Natural killer cell (primary cell): ENCODE measurements around the gene ASPSCR1. TPM values are rescaled to one million over a fixed set of nuclear protein-coding genes. Genes with fewer than 3 reads are reported as not detected.

Experiments
- ATAC-seq, 3 donors: fragments of 150-1000 bp in 2 of 3; fragments of 200-7000 bp in 1 of 3; cut with Tn5 transposase; 1 replicate in 1 of 3; 2 replicates in 2 of 3; pipeline ENCODE4 v1.10.0; 2021; ENCODE audit warnings: mild to moderate bottlenecking in 2 of 3, moderate library complexity in 2 of 3
- DNase-seq, 2 donors: peaks; one replicate each; pipeline versions ENCODE4 v3.0.0 to v3.0.0-alpha.2; 2013 to 2021; ENCODE audit warnings: mixed read lengths in 1 of 2
- H3K27ac ChIP-seq: one replicate; pipeline ENCODE4 v1.5.1; 2013; ENCODE audit warnings: mild to moderate bottlenecking, low read length
- H3K27me3 ChIP-seq: one replicate; pipeline ENCODE4 v1.6.1; 2013; ENCODE audit warnings: low read length; ENCODE audit not compliant: control insufficient read depth, insufficient read depth
- H3K36me3 ChIP-seq: one replicate; pipeline ENCODE4 v1.6.1; 2013; ENCODE audit warnings: low read length; ENCODE audit not compliant: control insufficient read depth, insufficient read depth
- H3K4me1 ChIP-seq: one replicate; pipeline ENCODE4 v1.6.1; 2013; ENCODE audit warnings: low read length; ENCODE audit not compliant: control insufficient read depth, insufficient read depth
- H3K4me3 ChIP-seq: one replicate; pipeline ENCODE4 v1.5.1; 2013; ENCODE audit warnings: low read length
- H3K9me3 ChIP-seq: one replicate; pipeline ENCODE4 v1.6.1; 2013; ENCODE audit warnings: low read length; ENCODE audit not compliant: control insufficient read depth, insufficient read depth
- H3K27ac Mint-ChIP-seq, 2 donors: one replicate each; pipeline ENCODE4 v1.8.0; 2022; ENCODE audit warnings: mild to moderate bottlenecking in 2 of 2, mixed read lengths in 2 of 2, moderate library complexity in 1 of 2
- H3K27me3 Mint-ChIP-seq, 2 donors: one replicate each; pipeline ENCODE4 v1.8.0; 2022; ENCODE audit warnings: low read depth in 2 of 2, mixed read lengths in 2 of 2
- H3K36me3 Mint-ChIP-seq: one replicate; pipeline ENCODE4 v1.8.0; 2022; ENCODE audit warnings: mixed read lengths
- H3K4me1 Mint-ChIP-seq, 2 donors: one replicate each; pipeline ENCODE4 v1.8.0; 2022; ENCODE audit warnings: mixed read lengths in 2 of 2
- H3K4me3 Mint-ChIP-seq: one replicate; pipeline ENCODE4 v1.8.0; 2022; ENCODE audit warnings: mild to moderate bottlenecking, moderate library complexity, mixed read lengths
- H3K9me3 Mint-ChIP-seq, 2 donors: one replicate each; pipeline ENCODE4 v1.8.0; 2022; ENCODE audit warnings: mixed read lengths in 2 of 2
- WGBS: methylation state at CpG from one replicate; pipeline ENCODE4 v1.1.7; 2013; ENCODE audit warnings: missing lambda C conversion rate; ENCODE audit not compliant: insufficient coverage; 5-methylcytosine and 5-hydroxymethylcytosine counted together
- intact Hi-C: fragments of 100-400 bp; cut with micrococcal nuclease; formaldehyde crosslinking; loops from one replicate; pipeline ENCODE4 v1.14.2; 2022
- total RNA-seq, 4 donors: library from RNA; stranded (reverse); fragments of 120-200 nt in 1 of 4; gene quantifications; one replicate each; pipeline versions ENCODE4 v1.2.3 to v1.2.4, GENCODE V29; 2013 to 2022
- TF ChIP-seq, protein P1 (sequence below): fragments of 200-600 bp; IDR thresholded peaks from one replicate; pipeline ENCODE4 v1.8.0; 2022; ENCODE audit warnings: antibody characterized with exemption

Gene ASPSCR1
- total RNA-seq, 3 donors from 2014 or later (not counting 1 experiment from before 2014, with no cell fraction given): 29.7 to 43.5 (median 40.8) TPM

DNA sequence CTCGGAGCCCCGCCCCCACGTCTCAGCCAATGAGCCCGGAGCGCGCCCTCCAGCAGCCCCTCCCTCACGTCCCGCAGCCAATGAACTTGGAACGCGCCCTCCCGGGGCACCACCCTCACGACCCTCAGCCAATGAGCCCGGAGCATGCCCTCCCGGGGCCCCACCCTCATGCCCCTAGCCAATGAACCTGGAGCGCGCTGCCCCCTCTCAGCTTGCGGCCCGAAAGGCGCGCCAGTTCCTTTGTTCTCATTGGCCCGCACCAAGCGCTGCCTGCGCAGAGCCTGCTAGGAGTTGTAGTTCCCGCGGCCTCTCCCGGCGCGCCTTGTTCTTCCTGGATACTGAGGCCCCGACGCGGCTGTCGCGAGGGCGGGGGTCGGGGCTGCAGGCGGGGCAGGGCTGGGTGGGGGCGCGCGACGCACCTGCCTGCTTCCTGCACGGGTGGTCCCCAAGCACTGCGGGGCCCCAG, 45.6 kb downstream of the ASPSCR1 start, which contains the start of gene LRRC45:
LRRC45 (plus strand) TSS at position 325 of the 466 bp plus-strand sequence. CDS start 339 bp downstream, outside the sequence.
- peak within 1 kb of the TSS; percentile 77 for H3K4me3 ChIP-seq

DNA sequence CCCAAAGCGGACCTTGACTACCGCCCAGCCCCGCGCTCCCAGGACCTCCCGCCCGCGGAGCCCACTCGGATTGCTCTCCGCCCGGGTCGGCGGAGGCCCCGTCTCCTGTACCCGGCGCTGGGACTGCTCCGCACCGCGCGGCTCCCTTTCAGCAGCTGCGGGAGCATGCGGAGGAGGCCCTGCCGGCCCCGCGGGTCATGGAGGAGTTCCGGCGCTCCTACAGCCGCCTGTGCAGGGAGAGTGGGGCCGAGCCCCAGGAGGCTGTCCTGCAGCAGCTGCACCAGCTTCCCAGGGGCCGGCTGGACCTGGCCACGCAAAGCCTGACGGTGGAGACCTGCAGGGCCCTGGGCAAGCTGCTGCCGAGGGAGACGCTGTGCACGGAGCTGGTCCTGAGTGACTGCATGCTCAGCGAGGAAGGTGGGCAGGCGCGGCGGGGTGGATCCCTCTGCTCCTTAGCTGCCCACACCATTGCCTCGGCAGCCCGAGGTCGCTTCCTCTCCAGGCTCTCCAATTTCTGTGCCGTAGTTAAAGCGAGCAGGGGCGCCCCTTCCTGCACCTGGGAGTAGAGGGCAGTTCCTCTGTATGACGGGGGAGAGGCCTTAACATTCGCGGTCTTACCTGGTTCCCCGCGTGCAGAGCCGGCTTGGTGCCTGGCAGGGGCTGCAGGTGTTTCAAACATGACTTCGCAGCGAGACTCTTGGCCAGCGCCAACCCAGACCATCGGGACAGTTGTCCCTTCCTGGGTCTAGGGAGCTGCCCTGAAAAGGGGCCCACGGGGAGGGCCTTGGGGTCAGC, 46.2 kb downstream of the ASPSCR1 start:
- peak overlapping the region; percentile 77 for H3K4me3 Mint-ChIP-seq
- WGBS: 5% methylated on average over 55 of the region's 55 CpGs
- no peaks in the 10 kb centered on the region for H3K36me3 ChIP-seq
- peak overlapping the region in 1 of 2 donors; percentile 92 for H3K27ac Mint-ChIP-seq
- no peak overlapping the region for H3K27ac ChIP-seq
- no peaks in the 10 kb centered on the region for H3K9me3 Mint-ChIP-seq
- H3K36me3 Mint-ChIP-seq: no peaks in the 10 kb centered on the region
- no peaks in the 10 kb centered on the region for H3K27me3 Mint-ChIP-seq
- H3K27me3 ChIP-seq: no peaks in the 10 kb centered on the region
- TF ChIP-seq, protein P1, sequence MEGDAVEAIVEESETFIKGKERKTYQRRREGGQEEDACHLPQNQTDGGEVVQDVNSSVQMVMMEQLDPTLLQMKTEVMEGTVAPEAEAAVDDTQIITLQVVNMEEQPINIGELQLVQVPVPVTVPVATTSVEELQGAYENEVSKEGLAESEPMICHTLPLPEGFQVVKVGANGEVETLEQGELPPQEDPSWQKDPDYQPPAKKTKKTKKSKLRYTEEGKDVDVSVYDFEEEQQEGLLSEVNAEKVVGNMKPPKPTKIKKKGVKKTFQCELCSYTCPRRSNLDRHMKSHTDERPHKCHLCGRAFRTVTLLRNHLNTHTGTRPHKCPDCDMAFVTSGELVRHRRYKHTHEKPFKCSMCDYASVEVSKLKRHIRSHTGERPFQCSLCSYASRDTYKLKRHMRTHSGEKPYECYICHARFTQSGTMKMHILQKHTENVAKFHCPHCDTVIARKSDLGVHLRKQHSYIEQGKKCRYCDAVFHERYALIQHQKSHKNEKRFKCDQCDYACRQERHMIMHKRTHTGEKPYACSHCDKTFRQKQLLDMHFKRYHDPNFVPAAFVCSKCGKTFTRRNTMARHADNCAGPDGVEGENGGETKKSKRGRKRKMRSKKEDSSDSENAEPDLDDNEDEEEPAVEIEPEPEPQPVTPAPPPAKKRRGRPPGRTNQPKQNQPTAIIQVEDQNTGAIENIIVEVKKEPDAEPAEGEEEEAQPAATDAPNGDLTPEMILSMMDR: no peak
- H3K9me3 ChIP-seq: no peaks in the 10 kb centered on the region
- DNase-seq (peak in 1 of 2 donors; percentile 45), ATAC-seq (no peak)
- H3K4me1 ChIP-seq: peaks cover 29% of the 10 kb centered on the region
- intact Hi-C loops: loop anchor here (1.0 to 2.0 kb wide), 2 partner anchors 14 to 75 kb away; partner anchors contain the start of genes DCXR and FASN
- peak overlapping the region; percentile 54 for H3K4me3 ChIP-seq
- peaks cover 7 to 34% of the 10 kb centered on the region in 2 donors for H3K4me1 Mint-ChIP-seq

More for the DNA sequence above, 45.6 kb downstream of the ASPSCR1 start, which contains the start of gene LRRC45:
- TF ChIP-seq, protein P1: no peak
- peak within 1 kb of the TSS; percentile 38 for H3K27ac ChIP-seq
- no peaks in the 10 kb centered on the region for H3K27me3 ChIP-seq
- no peaks in the 10 kb centered on the region for H3K9me3 Mint-ChIP-seq
- intact Hi-C loops: loop anchor here (1.0 to 2.0 kb wide), 2 partner anchors 14 to 76 kb away; partner anchors contain the start of genes DCXR and FASN
- no peaks in the 10 kb centered on the region for H3K36me3 Mint-ChIP-seq
- H3K4me1 ChIP-seq: peaks cover 29% of the 10 kb centered on the region
- DNase-seq: peak; percentile 99
- H3K9me3 ChIP-seq: no peaks in the 10 kb centered on the region
- peak; percentile 94 to 99 (median 94) for ATAC-seq
- no peaks in the 10 kb centered on the region for H3K27me3 Mint-ChIP-seq
- WGBS: under 1% methylated on average over 42 of the region's 42 CpGs
- peak within 1 kb of the TSS in 1 of 2 donors; percentile 92 for H3K27ac Mint-ChIP-seq
- peak within 1 kb of the TSS; percentile 83 for H3K4me3 Mint-ChIP-seq
- H3K36me3 ChIP-seq: no peaks in the 10 kb centered on the region
- peaks cover 7 to 34% of the 10 kb centered on the region in 2 donors for H3K4me1 Mint-ChIP-seq

DNA sequence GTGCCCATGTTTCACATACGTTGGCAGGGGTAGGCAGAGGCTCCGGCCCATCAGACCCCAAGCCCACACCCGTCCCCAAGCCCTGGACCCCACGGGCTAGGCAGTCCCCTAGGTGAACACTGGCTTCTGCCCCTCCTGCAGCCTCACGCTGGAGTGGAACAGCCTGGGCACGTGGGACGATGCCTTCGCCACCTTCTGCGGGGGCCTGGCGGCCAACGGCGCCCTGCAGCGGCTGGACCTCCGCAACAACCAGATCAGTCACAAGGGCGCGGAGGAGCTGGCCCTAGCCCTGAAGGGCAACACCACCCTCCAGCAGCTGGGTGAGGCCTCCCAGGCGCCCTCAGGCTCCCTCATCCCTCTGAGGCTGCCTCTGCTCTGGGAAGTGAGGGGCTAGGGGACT, 47.4 kb downstream of the ASPSCR1 start:
- ATAC-seq (no peak), DNase-seq (no peak)
- Histone ChIP-seq H3K4me1 (peaks cover 33% of the 10 kb centered on the region), H3K4me3 (no peak overlapping the region), H3K27me3 (peaks cover 4% of the 10 kb centered on the region), H3K27ac (no peak overlapping the region), H3K9me3 (no peaks in the 10 kb centered on the region), H3K36me3 (no peaks in the 10 kb centered on the region)
- H3K36me3 Mint-ChIP-seq: no peaks in the 10 kb centered on the region
- intact Hi-C loops: no loop called here
- WGBS: 98% methylated on average over 17 of the region's 17 CpGs
- H3K9me3 Mint-ChIP-seq: no peaks in the 10 kb centered on the region
- H3K27ac Mint-ChIP-seq: no peak overlapping the region
- TF ChIP-seq, protein P1: no peak
- H3K27me3 Mint-ChIP-seq: peaks cover 0 to 3% of the 10 kb centered on the region in 2 donors
- H3K4me3 Mint-ChIP-seq: no peak overlapping the region
- peaks cover 7 to 39% of the 10 kb centered on the region in 2 donors for H3K4me1 Mint-ChIP-seq
